Calu3 (cell line): ENCODE results near the gene SRMS. TPM values are rescaled to one million over a fixed set of nuclear protein-coding genes. Genes with fewer than 3 reads are reported as not detected.

Experiments used
- BruUV-seq: library from RNA; stranded (reverse); fragments of 400-500 nt; replicated peaks from 2 replicates; lab custom pipeline; 2021; lab: Mats Ljungman, UMichigan
- CTCF ChIA-PET: fragments of 300-600 bp; sonication (Branson Sonifier 250); formaldehyde crosslinking; loops from one replicate; lab custom pipeline; 2022; ENCODE audit warnings: antibody characterized with exemption; lab: Charles Lee
- DNase-seq: peaks from one replicate; pipeline ENCODE4 v3.0.0; 2022
- H3K27ac Mint-ChIP-seq: one replicate; pipeline ENCODE4 v1.8.0; 2022; ENCODE audit warnings: mixed read lengths; ENCODE audit not compliant: unreplicated experiment
- H3K27me3 Mint-ChIP-seq: one replicate; pipeline ENCODE4 v1.8.0; 2022; ENCODE audit warnings: mixed read lengths; ENCODE audit not compliant: unreplicated experiment
- H3K36me3 Mint-ChIP-seq: one replicate; pipeline ENCODE4 v1.8.0; 2022; ENCODE audit warnings: mild to moderate bottlenecking, moderate library complexity, mixed read lengths; ENCODE audit not compliant: insufficient read depth, unreplicated experiment
- H3K4me1 Mint-ChIP-seq: one replicate; pipeline ENCODE4 v1.8.0; 2022; ENCODE audit warnings: mild to moderate bottlenecking, low read depth, mixed read lengths; ENCODE audit not compliant: unreplicated experiment
- H3K4me3 Mint-ChIP-seq: one replicate; pipeline ENCODE4 v1.8.0; 2022; ENCODE audit warnings: mild to moderate bottlenecking, low read depth, moderate library complexity, mixed read lengths; ENCODE audit not compliant: unreplicated experiment
- H3K9me3 Mint-ChIP-seq: one replicate; pipeline ENCODE4 v1.8.0; 2022; ENCODE audit warnings: low read depth, mixed read lengths; ENCODE audit not compliant: unreplicated experiment
- intact Hi-C: fragments of 100-400 bp; cut with micrococcal nuclease; formaldehyde crosslinking; loops from one replicate; pipeline ENCODE4 v1.10.0; 2022; ENCODE audit not compliant: unreplicated experiment
- total RNA-seq: library from RNA; stranded (reverse); gene quantifications from 2 replicates; pipeline ENCODE4 v1.2.3, GENCODE V29; 2022
- TF ChIP-seq, protein P1 (sequence below): fragments of 200-600 bp; IDR thresholded peaks from one replicate; pipeline ENCODE4 v1.8.0; 2022; ENCODE audit warnings: antibody characterized with exemption; ENCODE audit not compliant: unreplicated experiment

SRMS gene
- total RNA-seq, 1 experiment from 2014 or later = not detected

DNA sequence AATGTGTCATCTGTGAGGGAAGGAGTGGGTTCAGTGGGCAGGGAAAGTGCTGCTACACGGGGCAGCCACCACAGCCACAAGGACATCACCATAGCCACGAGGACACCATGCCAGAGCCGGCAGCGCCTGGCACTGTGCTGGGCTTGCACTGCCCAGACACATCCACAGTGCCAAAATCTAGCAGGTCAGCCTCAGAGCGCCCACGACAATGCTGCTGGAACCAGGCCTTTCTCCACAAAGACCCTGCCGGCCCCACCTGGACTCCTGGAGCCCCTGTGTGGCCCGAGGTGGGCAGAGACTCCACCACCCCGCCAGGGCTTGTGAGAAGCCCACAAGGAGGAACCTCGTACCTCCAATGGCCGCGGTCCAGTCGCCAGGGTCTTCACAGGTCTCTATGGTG is 45.1 kb upstream of the SRMS start:
- intact Hi-C loops = no loop called here
- Mint-ChIP-seq H3K4me3 (no peak overlapping the region), H3K4me1 (no peaks in the 10 kb centered on the region), H3K36me3 (peaks cover 27% of the 10 kb centered on the region), H3K9me3 (no peaks in the 10 kb centered on the region), H3K27ac (no peak overlapping the region), H3K27me3 (no peaks in the 10 kb centered on the region)
- DNase-seq = no peak
- CTCF ChIA-PET = no interaction called here
- TF ChIP-seq, protein P1, sequence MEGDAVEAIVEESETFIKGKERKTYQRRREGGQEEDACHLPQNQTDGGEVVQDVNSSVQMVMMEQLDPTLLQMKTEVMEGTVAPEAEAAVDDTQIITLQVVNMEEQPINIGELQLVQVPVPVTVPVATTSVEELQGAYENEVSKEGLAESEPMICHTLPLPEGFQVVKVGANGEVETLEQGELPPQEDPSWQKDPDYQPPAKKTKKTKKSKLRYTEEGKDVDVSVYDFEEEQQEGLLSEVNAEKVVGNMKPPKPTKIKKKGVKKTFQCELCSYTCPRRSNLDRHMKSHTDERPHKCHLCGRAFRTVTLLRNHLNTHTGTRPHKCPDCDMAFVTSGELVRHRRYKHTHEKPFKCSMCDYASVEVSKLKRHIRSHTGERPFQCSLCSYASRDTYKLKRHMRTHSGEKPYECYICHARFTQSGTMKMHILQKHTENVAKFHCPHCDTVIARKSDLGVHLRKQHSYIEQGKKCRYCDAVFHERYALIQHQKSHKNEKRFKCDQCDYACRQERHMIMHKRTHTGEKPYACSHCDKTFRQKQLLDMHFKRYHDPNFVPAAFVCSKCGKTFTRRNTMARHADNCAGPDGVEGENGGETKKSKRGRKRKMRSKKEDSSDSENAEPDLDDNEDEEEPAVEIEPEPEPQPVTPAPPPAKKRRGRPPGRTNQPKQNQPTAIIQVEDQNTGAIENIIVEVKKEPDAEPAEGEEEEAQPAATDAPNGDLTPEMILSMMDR = no peak
- no TSS peak for BruUV-seq

DNA sequence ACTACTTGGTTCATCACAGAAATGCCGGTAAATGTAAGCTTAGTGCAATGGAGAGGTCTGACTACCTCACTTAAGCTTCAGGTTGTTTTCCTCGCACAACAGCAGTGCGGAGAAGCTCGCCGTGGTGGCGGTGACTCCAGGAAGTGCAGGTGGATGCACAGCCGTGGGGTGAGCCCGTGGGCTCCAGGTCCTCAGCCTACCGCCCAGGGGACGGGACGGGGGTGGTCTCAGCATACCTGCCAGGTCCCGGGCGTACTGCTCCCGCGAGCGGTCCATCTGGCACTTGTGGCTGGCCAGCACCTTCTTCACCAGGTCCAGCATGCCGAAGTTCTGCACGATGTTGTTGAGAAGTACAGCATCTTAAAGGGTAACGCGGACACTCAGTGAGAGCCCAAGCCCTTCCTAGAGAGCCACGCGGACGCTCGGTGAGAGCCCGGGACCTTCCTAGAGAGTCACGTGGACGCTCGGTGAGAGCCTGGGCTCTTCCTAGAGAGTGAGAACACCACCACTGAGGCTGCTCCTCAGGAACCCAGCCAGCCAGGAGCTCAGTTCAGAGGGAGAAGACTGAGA is 44.3 kb upstream of the SRMS start:
- DNase-seq = no peak
- no peaks in the 10 kb centered on the region for H3K4me1 Mint-ChIP-seq
- intact Hi-C loops = no loop called here
- no peaks in the 10 kb centered on the region for H3K9me3 Mint-ChIP-seq
- no peak overlapping the region for H3K27ac Mint-ChIP-seq
- peaks cover 20% of the 10 kb centered on the region for H3K36me3 Mint-ChIP-seq
- no peak overlapping the region for H3K4me3 Mint-ChIP-seq
- CTCF ChIA-PET = no interaction called here
- TF ChIP-seq, protein P1 = no peak
- H3K27me3 Mint-ChIP-seq = no peaks in the 10 kb centered on the region
- BruUV-seq = no TSS peak

DNA sequence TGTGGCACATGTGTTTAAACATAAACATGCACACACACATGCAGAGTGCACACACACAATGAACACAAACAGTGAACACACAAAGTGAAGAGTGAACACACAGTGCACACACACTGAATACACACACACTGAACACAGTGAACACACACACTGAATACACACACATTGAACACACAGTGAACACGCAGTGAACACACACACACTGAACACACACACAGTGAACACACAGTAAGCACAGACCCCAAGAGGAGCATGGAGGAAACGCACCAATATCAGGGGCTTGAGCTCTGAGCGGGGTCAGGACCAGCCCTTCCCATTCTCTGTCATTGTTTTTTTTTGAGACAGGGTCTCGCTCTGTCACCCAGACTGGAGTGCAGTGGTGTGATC is 43.6 kb upstream of the SRMS start:
- H3K4me1 Mint-ChIP-seq = no peaks in the 10 kb centered on the region
- H3K36me3 Mint-ChIP-seq = peaks cover 17% of the 10 kb centered on the region
- H3K27ac Mint-ChIP-seq = no peak overlapping the region
- TF ChIP-seq, protein P1 = no peak
- no TSS peak for BruUV-seq
- no peak for DNase-seq
- no peak overlapping the region for H3K4me3 Mint-ChIP-seq
- no peaks in the 10 kb centered on the region for H3K9me3 Mint-ChIP-seq
- CTCF ChIA-PET = no interaction called here
- no peaks in the 10 kb centered on the region for H3K27me3 Mint-ChIP-seq
- intact Hi-C loops = no loop called here

DNA sequence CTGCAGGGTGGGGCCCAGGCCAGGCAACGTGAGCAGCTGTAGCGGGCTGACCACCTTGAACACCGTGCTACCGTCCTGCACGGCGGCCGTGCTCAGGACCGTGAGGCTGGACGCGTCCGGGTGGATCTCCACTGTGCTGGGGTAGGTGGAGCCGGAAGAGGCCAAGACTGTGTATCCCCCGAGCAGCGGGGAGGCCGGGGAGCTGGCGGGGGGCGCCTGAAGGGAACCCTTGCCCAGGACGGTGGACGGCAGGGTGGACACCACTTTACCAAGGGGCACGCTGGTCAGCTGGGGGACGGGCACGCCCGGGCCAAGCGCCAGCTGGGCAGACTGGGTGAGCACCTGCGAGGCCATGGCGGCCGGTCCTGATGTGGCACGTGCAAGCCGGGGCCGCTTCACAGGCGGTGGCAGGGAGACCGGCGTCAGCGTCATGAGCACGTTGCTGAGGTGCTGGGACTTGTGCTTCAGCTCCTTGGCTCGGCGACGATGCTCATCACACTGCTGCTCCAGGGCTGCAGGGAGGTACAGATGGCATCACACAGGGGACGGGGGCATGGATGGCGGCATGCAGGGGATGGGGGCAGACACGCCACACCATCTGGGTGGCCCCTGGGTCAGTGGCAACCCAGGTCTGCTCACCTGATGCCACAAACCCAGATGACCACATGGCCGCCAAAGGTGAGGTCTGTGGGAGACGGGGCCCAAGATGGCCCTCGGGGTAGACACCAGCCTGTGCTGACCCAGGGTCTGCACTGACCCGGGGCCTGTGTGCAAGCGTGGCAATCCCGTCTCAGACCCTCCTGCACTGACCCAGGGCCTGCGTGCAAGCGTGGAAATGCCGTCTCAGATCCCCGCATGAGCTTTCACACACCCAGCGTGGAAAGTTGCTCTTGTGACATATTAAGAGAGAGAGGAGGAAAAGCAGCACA is 42.9 kb upstream of the SRMS start:
- no peaks in the 10 kb centered on the region for H3K9me3 Mint-ChIP-seq
- H3K36me3 Mint-ChIP-seq = peaks cover 22% of the 10 kb centered on the region
- H3K4me1 Mint-ChIP-seq = no peaks in the 10 kb centered on the region
- H3K27me3 Mint-ChIP-seq = no peaks in the 10 kb centered on the region
- no peak overlapping the region for H3K4me3 Mint-ChIP-seq
- no peak for DNase-seq
- intact Hi-C loops = no loop called here
- CTCF ChIA-PET = interaction anchor here (0.7 kb wide), 1 partner anchor 52 kb away, joined by 3 read pairs; no protein-coding TSS in a partner anchor
- TF ChIP-seq, protein P1 = no peak
- BruUV-seq = no TSS peak
- H3K27ac Mint-ChIP-seq = no peak overlapping the region
